Panc1 (cell line): ENCODE measurements around the gene CCL28. TPM values are rescaled to one million over a fixed set of nuclear protein-coding genes. Genes with fewer than 3 reads are reported as not detected.

Experiments
- ATAC-seq: fragments of 200-7000 bp; cut with Tn5 transposase; 2 replicates; pipeline ENCODE4 v1.9.1; 2020; ENCODE audit warnings: mild to moderate bottlenecking, moderate library complexity
- BruUV-seq: library from RNA; stranded (reverse); fragments of 400-500 nt; replicated peaks from 2 replicates; lab custom pipeline; 2021; lab: Mats Ljungman, UMichigan
- CTCF ChIA-PET: fragments of 300-600 bp; sonication (Branson Sonifier 250); formaldehyde crosslinking; loops from one replicate; lab custom pipeline; 2022; ENCODE audit warnings: antibody characterized with exemption; lab: Charles Lee
- POLR2A ChIA-PET: fragments of 300-600 bp; sonication (Branson Sonifier 250); formaldehyde crosslinking; loops from one replicate; lab custom pipeline; 2022; ENCODE audit warnings: antibody characterized with exemption; lab: Charles Lee
- DNase-seq: peaks from one replicate; pipeline ENCODE4 v3.0.0-alpha.2; 2010; ENCODE audit warnings: low read depth, low spot score
- H3K27ac ChIP-seq: 2 replicates; pipeline ENCODE4 v1.5.1; 2011; ENCODE audit warnings: mild to moderate bottlenecking, low read length, inconsistent platforms
- H3K27me3 ChIP-seq: fragments of 200-500 bp; sonication (Bioruptor generic); 2 replicates; pipeline ENCODE4 v1.6.0; 2014; ENCODE audit warnings: low read length, inconsistent platforms; ENCODE audit not compliant: control insufficient read depth, insufficient read depth
- H3K36me3 ChIP-seq: fragments of 200-500 bp; sonication (Bioruptor generic); 2 replicates; pipeline ENCODE4 v1.5.1; 2014; ENCODE audit warnings: inconsistent platforms, mild to moderate bottlenecking, low read length, moderate library complexity; ENCODE audit not compliant: control insufficient read depth, insufficient read depth
- H3K4me1 ChIP-seq: 2 replicates; pipeline ENCODE4 v1.5.1; 2011; ENCODE audit warnings: inconsistent platforms, mild to moderate bottlenecking, low read length, moderate library complexity; ENCODE audit not compliant: control insufficient read depth, insufficient read depth
- H3K4me3 ChIP-seq, 2 experiments: 2 replicates each; pipeline ENCODE4 v1.5.1; 2011 to 2012; ENCODE audit warnings: low read depth in 2 of 2, low read length in 2 of 2, mild to moderate bottlenecking in 2 of 2, inconsistent platforms in 1 of 2, moderate library complexity in 1 of 2
- H3K9me3 ChIP-seq: fragments of 200-500 bp; sonication (Bioruptor generic); 2 replicates; pipeline ENCODE4 v1.5.1; 2014; ENCODE audit warnings: low read depth, mild to moderate bottlenecking, inconsistent platforms, low read length, moderate library complexity; ENCODE audit not compliant: control insufficient read depth, insufficient read depth
- CTCF ChIP-seq: fragments of 450-650 bp; IDR thresholded peaks from 2 replicates; pipeline ENCODE4 v1.5.1; 2017; ENCODE audit warnings: mild to moderate bottlenecking
- POLR2AphosphoS5 ChIP-seq: IDR thresholded peaks from 2 replicates; pipeline ENCODE4 v1.6.1; 2012; ENCODE audit warnings: mild to moderate bottlenecking, low read depth, low read length, moderate library complexity
- SIN3A ChIP-seq: IDR thresholded peaks from 2 replicates; pipeline ENCODE4 v1.6.1; 2012; ENCODE audit warnings: low read depth, mild to moderate bottlenecking, low read length, moderate library complexity, borderline replicate concordance; ENCODE audit not compliant: insufficient read depth
- TCF7L2 ChIP-seq: IDR thresholded peaks from 2 replicates; pipeline ENCODE4 v1.6.1; 2011; ENCODE audit warnings: mild to moderate bottlenecking, low read depth, low read length, inconsistent platforms
- in situ Hi-C: cut with HindIII; loops from 2 replicates; pipeline ENCODE4 v1.10.0; 2016; ENCODE audit warnings: low sequenced_read_pairs, low pct_unique_long_range_greater_than_20kb
- intact Hi-C: fragments of 100-400 bp; cut with micrococcal nuclease; formaldehyde crosslinking; loops from one replicate; pipeline ENCODE4 v1.10.0; 2022; ENCODE audit not compliant: unreplicated experiment
- total RNA-seq: library from RNA; stranded (reverse); gene quantifications from one replicate; pipeline ENCODE4 v1.2.1, GENCODE V29; 2021; ENCODE audit not compliant: unreplicated experiment
- TF ChIP-seq, protein P1 (sequence below), 2 experiments: IDR thresholded peaks; 2 replicates each; pipeline ENCODE4 v1.6.1; 2011 to 2012; ENCODE audit warnings: low read depth in 2 of 2, control low read depth in 1 of 2, low read length in 1 of 2, mild to moderate bottlenecking in 1 of 2, moderate library complexity in 1 of 2; ENCODE audit not compliant: insufficient read depth in 1 of 2

CCL28 gene
- total RNA-seq, 1 experiment from 2014 or later = 5.8 TPM

GRCh38 chr5:43412644-43413043 lies 453 bp upstream of the CCL28 start:
- TF ChIP-seq POLR2AphosphoS5 (no peak), SIN3A (no peak)
- TF ChIP-seq, protein P1, sequence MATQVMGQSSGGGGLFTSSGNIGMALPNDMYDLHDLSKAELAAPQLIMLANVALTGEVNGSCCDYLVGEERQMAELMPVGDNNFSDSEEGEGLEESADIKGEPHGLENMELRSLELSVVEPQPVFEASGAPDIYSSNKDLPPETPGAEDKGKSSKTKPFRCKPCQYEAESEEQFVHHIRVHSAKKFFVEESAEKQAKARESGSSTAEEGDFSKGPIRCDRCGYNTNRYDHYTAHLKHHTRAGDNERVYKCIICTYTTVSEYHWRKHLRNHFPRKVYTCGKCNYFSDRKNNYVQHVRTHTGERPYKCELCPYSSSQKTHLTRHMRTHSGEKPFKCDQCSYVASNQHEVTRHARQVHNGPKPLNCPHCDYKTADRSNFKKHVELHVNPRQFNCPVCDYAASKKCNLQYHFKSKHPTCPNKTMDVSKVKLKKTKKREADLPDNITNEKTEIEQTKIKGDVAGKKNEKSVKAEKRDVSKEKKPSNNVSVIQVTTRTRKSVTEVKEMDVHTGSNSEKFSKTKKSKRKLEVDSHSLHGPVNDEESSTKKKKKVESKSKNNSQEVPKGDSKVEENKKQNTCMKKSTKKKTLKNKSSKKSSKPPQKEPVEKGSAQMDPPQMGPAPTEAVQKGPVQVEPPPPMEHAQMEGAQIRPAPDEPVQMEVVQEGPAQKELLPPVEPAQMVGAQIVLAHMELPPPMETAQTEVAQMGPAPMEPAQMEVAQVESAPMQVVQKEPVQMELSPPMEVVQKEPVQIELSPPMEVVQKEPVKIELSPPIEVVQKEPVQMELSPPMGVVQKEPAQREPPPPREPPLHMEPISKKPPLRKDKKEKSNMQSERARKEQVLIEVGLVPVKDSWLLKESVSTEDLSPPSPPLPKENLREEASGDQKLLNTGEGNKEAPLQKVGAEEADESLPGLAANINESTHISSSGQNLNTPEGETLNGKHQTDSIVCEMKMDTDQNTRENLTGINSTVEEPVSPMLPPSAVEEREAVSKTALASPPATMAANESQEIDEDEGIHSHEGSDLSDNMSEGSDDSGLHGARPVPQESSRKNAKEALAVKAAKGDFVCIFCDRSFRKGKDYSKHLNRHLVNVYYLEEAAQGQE (IDR thresholded peaks at IDR 0.05; ENCODE audit: insufficient read depth in 1 of 2, low read depth in 2 of 2, low read length in 1 of 2) = no peak
- intact Hi-C loops = no loop called here
- Histone ChIP-seq H3K4me3 (no peak overlapping the region), H3K4me1 (no peaks in the 10 kb centered on the region; the same call in 1 of the 2 replicates), H3K36me3 (no peaks in the 10 kb centered on the region), H3K27me3 (no peaks in the 10 kb centered on the region), H3K9me3 (no peaks in the 10 kb centered on the region), H3K27ac (no peak overlapping the region)
- DNase-seq (no peak), ATAC-seq (no peak)
- ChIA-PET CTCF (no interaction called here), POLR2A (no interaction called here)
- BruUV-seq = no TSS peak
- in situ Hi-C loops = no loop called here

- TF ChIP-seq TCF7L2 (no peak), CTCF (no peak), SIN3A (no peak), POLR2AphosphoS5 (no peak)
- TF ChIP-seq, protein P1 (IDR thresholded peaks at IDR 0.05; ENCODE audit: insufficient read depth in 1 of 2, low read depth in 2 of 2, low read length in 1 of 2) = no peak
- no peak overlapping the region for H3K27ac ChIP-seq
- ATAC-seq = peak; percentile 34; the same call in 1 of the 2 replicates
- POLR2A ChIA-PET = no interaction called here
- H3K4me3 ChIP-seq = no peak overlapping the region
- BruUV-seq = no TSS peak
- intact Hi-C loops (no loop called here), in situ Hi-C loops (no loop called here)
- no peak for DNase-seq
- no peaks in the 10 kb centered on the region for H3K36me3 ChIP-seq
- H3K9me3 ChIP-seq = no peaks in the 10 kb centered on the region
- H3K27me3 ChIP-seq = no peaks in the 10 kb centered on the region
- CTCF ChIA-PET = interaction anchor here (0.7 to 1.6 kb wide), 2 partner anchors 73 to 253 kb away, joined by 5 to 14 read pairs; partner anchors contain the start of gene TMEM267
- H3K4me1 ChIP-seq = no peaks in the 10 kb centered on the region; the same call in 1 of the 2 replicates
These were observed 696 bp downstream of the CCL28 start for GRCh38 chr5:43411495-43411894.
